ENCODE measurements around the gene NCMAP. TPM values are rescaled to one million over a fixed set of nuclear protein-coding genes. Genes with fewer than 3 reads are reported as not detected.
"Not testable (repeated sequence)": the region's sequence is repeated elsewhere in the genome, so short reads cannot be mapped to it uniquely, and the experiment has no call there.

NCMAP gene
- total RNA-seq, 4 donors from 2014 or later = 0.16 to 1.9 (median 0.27) TPM; not detected in 1

- WGBS, 2 donors (ENCODE audit: low coverage in 1 of 2) = 55 to 62% methylated on average over 3 to 7 of the region's 8 CpGs
- H3K36me3 ChIP-seq = no peaks in the 10 kb centered on the region
- TF ChIP-seq CTCF (IDR thresholded peaks at IDR 0.05) (peak in 2 of 4 experiments; percentile 19 to 51), EP300 (IDR thresholded peaks at IDR 0.05) (no peak)
- H3K27me3 ChIP-seq = peaks cover under 1% of the 10 kb centered on the region
- no peaks in the 10 kb centered on the region for H3K4me1 ChIP-seq
- H3K4me3 ChIP-seq = no peak overlapping the region
- no peak overlapping the region for H3K27ac ChIP-seq
- no peaks in the 10 kb centered on the region for H3K9me3 ChIP-seq
- ATAC-seq = no peak
Measured at GRCh38 chr1:24541711-24542346, 14.1 kb upstream of the NCMAP start.

DNA sequence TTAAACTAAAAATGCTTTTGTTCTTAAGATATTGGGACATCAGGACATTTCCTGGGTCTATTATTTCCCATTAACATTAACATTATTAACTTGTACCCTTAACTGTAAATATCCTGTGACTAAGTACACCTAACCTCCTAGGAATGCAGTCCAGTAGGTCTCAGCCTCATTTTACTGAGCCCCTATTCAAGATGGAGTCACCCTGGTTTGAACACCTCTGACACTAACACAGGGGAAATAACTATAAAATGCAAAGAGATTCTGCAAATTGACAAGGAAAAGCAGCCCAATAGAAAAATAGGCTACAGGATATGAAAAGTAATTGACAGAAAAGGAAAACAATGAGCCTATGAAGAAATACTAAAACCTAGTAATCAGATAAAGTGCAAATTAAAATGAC lies 11.6 kb upstream of the NCMAP start:
- TF ChIP-seq POLR2AphosphoS5 (IDR thresholded peaks at IDR 0.05) = no peak
- TF ChIP-seq POLR2A (IDR thresholded peaks at IDR 0.05) = no peak
- no peak for TF ChIP-seq CTCF (IDR thresholded peaks at IDR 0.05)
- TF ChIP-seq EP300 (IDR thresholded peaks at IDR 0.05) = no peak
- no peaks in the 10 kb centered on the region for H3K4me1 ChIP-seq
- H3K36me3 ChIP-seq = no peaks in the 10 kb centered on the region
- no peak overlapping the region for H3K27ac ChIP-seq
- H3K4me3 ChIP-seq = no peak overlapping the region
- no peaks in the 10 kb centered on the region for H3K9me3 ChIP-seq
- H3K27me3 ChIP-seq = peaks cover 14% of the 10 kb centered on the region
- no peak for ATAC-seq

DNA sequence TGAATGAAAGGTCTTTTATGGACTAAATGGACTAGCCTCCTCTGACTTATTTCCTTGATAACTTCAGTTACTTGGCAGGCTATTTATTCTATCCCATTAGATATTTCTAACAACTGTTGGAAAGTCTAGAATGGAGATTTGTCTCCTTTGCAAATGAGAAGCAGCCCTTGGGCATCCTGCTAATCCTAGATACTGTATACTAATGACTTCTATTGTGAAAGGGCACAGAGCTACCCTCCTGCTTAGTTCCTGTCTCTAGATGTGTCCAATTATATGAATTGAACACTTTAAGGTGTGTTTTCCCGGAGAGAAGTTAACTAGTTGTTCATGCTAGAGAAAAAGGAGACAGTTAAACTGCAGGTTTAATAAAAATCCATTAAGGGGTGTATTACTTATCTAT lies 10.2 kb upstream of the NCMAP start:
- no peaks in the 10 kb centered on the region for H3K36me3 ChIP-seq
- no peaks in the 10 kb centered on the region for H3K4me1 ChIP-seq
- 53 to 80% methylated on average over 1 of the region's 1 CpG for whole genome bisulfite sequencing, 2 donors (ENCODE audit: low coverage in 1 of 2)
- no peaks in the 10 kb centered on the region for H3K9me3 ChIP-seq
- H3K27me3 ChIP-seq = peaks cover 25% of the 10 kb centered on the region
- no peak for TF ChIP-seq EP300 (IDR thresholded peaks at IDR 0.05)
- no peak for TF ChIP-seq POLR2AphosphoS5 (IDR thresholded peaks at IDR 0.05)
- no peak for TF ChIP-seq POLR2A (IDR thresholded peaks at IDR 0.05)
- TF ChIP-seq CTCF (IDR thresholded peaks at IDR 0.05) = no peak
- H3K4me3 ChIP-seq = no peak overlapping the region
- ATAC-seq = no peak
- no peak overlapping the region for H3K27ac ChIP-seq

- no peaks in the 10 kb centered on the region for H3K9me3 ChIP-seq
- H3K4me1 ChIP-seq = no peaks in the 10 kb centered on the region
- no peak for TF ChIP-seq EP300 (IDR thresholded peaks at IDR 0.05)
- TF ChIP-seq POLR2AphosphoS5 (IDR thresholded peaks at IDR 0.05) = no peak
- TF ChIP-seq POLR2A (IDR thresholded peaks at IDR 0.05) = no peak
- no peak for TF ChIP-seq CTCF (IDR thresholded peaks at IDR 0.05)
- no CpG with 5 or more reads among the region's 5 CpGs for WGBS, 2 donors (ENCODE audit: low coverage in 1 of 2)
- no peak for ATAC-seq
- H3K4me3 ChIP-seq = no peak overlapping the region
- no peaks in the 10 kb centered on the region for H3K36me3 ChIP-seq
- peaks cover 25% of the 10 kb centered on the region for H3K27me3 ChIP-seq
- H3K27ac ChIP-seq = no peak overlapping the region
Measured at GRCh38 chr1:24547195-24547594, 8.7 kb upstream of the NCMAP start.

GRCh38 chr1:24548070-24548469 lies 7.8 kb upstream of the NCMAP start:
- no peak for ATAC-seq
- no peak overlapping the region for H3K4me3 ChIP-seq
- WGBS, 2 donors (ENCODE audit: low coverage in 1 of 2) = 74 to 77% methylated on average over 3 of the region's 3 CpGs
- TF ChIP-seq EP300 (IDR thresholded peaks at IDR 0.05) = no peak
- no peak for TF ChIP-seq POLR2AphosphoS5 (IDR thresholded peaks at IDR 0.05)
- no peak for TF ChIP-seq POLR2A (IDR thresholded peaks at IDR 0.05)
- no peak for TF ChIP-seq CTCF (IDR thresholded peaks at IDR 0.05)
- H3K4me1 ChIP-seq = no peaks in the 10 kb centered on the region
- H3K9me3 ChIP-seq = no peaks in the 10 kb centered on the region
- H3K27me3 ChIP-seq = peaks cover 25% of the 10 kb centered on the region
- no peak overlapping the region for H3K27ac ChIP-seq
- no peaks in the 10 kb centered on the region for H3K36me3 ChIP-seq

- H3K4me1 ChIP-seq, H3K9me3 ChIP-seq, ATAC-seq, H3K4me3 ChIP-seq, H3K27ac ChIP-seq, H3K36me3 ChIP-seq: not testable (repeated sequence)
- peaks cover 36% of the 10 kb centered on the region for H3K27me3 ChIP-seq
- WGBS, 2 donors (ENCODE audit: low coverage in 1 of 2) = 65 to 72% methylated on average over 3 to 5 of the region's 5 CpGs
Measured at GRCh38 chr1:24549210-24549609, 6.7 kb upstream of the NCMAP start.

Data from gastroesophageal sphincter (tissue), 4 donors.